Glutamatergic neuron (in vitro differentiated cells): ENCODE measurements around the gene LRRC56. TPM values are rescaled to one million over a fixed set of nuclear protein-coding genes. Genes with fewer than 3 reads are reported as not detected.

Experiments used
- DNase-seq: peaks from one replicate; pipeline ENCODE4 v3.0.0; 2022
- H3K27ac Mint-ChIP-seq: one replicate; pipeline ENCODE4 v1.8.0; 2020; ENCODE audit warnings: mild to moderate bottlenecking, mixed read lengths, inconsistent platforms; ENCODE audit not compliant: unreplicated experiment
- H3K27me3 Mint-ChIP-seq: one replicate; pipeline ENCODE4 v1.8.0; 2020; ENCODE audit warnings: mild to moderate bottlenecking, moderate library complexity, mixed read lengths, inconsistent platforms; ENCODE audit not compliant: unreplicated experiment
- H3K36me3 Mint-ChIP-seq: one replicate; pipeline ENCODE4 v1.8.0; 2020; ENCODE audit warnings: mild to moderate bottlenecking, mixed read lengths, inconsistent platforms; ENCODE audit not compliant: unreplicated experiment
- H3K4me1 Mint-ChIP-seq: one replicate; pipeline ENCODE4 v1.8.0; 2020; ENCODE audit warnings: mild to moderate bottlenecking, low read depth, mixed read lengths, inconsistent platforms; ENCODE audit not compliant: unreplicated experiment
- H3K4me3 Mint-ChIP-seq: one replicate; pipeline ENCODE4 v1.8.0; 2020; ENCODE audit warnings: mild to moderate bottlenecking, mixed read lengths, inconsistent platforms; ENCODE audit not compliant: unreplicated experiment
- H3K9me3 Mint-ChIP-seq: one replicate; pipeline ENCODE4 v1.8.0; 2020; ENCODE audit warnings: mild to moderate bottlenecking, moderate library complexity, mixed read lengths, inconsistent platforms; ENCODE audit not compliant: unreplicated experiment
- total RNA-seq: library from RNA; stranded (reverse); fragmentation: NEBNext Ultra II Directional; extraction: Animal tissue kit (Norgen Biotek cat#: 25700); gene quantifications from one replicate; pipeline ENCODE4 v1.2.1, GENCODE V29; 2021; ENCODE audit not compliant: unreplicated experiment
- TF ChIP-seq, protein P1 (sequence below): fragments of 200-600 bp; sonication (generic); IDR thresholded peaks from one replicate; pipeline ENCODE4 v1.5.0; 2021; ENCODE audit not compliant: partially characterized antibody, unreplicated experiment

LRRC56 gene
- total RNA-seq, 1 donor from 2014 or later: 2.6 TPM

DNA sequence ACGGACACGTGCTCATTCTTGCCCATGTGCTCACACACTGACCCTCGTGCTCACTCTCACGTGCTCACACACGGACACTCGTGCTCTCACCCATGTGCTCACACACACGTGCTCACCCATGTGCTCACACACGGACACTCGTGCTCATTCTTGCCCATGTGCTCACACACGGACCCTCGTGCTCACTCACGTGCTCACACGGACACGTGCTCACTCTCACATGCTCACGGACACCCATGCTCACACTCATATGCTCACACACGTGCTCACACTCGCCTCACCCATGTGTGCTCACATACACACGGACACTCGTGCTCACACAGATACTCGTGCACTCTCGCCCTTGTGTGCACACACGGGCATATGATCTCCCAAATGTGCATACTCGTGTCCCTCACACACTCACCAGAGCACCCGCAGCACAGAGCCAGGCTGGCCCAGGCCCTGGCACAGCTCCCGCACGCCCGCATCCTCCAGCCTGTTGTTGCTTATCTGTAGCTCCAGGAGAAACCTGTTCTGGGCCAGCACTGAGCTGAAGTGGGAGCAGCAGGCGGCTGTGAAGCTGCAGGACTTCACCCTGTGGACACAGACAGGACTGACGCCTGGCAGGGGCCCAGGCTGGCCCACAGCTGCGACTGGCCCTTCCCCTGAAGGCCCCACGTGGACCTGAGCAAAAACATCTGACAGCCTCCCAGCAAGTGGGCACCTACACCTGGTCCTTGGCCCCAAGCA is 39.6 kb upstream of the LRRC56 start:
- Mint-ChIP-seq H3K27me3 (peaks cover 30% of the 10 kb centered on the region), H3K9me3 (peaks cover 28% of the 10 kb centered on the region), H3K27ac (peak overlapping the region; percentile 64), H3K36me3 (peaks cover 17% of the 10 kb centered on the region), H3K4me1 (peaks cover 4% of the 10 kb centered on the region), H3K4me3 (peak overlapping the region; percentile 55)
- DNase-seq: no peak
- TF ChIP-seq, protein P1, sequence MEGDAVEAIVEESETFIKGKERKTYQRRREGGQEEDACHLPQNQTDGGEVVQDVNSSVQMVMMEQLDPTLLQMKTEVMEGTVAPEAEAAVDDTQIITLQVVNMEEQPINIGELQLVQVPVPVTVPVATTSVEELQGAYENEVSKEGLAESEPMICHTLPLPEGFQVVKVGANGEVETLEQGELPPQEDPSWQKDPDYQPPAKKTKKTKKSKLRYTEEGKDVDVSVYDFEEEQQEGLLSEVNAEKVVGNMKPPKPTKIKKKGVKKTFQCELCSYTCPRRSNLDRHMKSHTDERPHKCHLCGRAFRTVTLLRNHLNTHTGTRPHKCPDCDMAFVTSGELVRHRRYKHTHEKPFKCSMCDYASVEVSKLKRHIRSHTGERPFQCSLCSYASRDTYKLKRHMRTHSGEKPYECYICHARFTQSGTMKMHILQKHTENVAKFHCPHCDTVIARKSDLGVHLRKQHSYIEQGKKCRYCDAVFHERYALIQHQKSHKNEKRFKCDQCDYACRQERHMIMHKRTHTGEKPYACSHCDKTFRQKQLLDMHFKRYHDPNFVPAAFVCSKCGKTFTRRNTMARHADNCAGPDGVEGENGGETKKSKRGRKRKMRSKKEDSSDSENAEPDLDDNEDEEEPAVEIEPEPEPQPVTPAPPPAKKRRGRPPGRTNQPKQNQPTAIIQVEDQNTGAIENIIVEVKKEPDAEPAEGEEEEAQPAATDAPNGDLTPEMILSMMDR: no peak

DNA sequence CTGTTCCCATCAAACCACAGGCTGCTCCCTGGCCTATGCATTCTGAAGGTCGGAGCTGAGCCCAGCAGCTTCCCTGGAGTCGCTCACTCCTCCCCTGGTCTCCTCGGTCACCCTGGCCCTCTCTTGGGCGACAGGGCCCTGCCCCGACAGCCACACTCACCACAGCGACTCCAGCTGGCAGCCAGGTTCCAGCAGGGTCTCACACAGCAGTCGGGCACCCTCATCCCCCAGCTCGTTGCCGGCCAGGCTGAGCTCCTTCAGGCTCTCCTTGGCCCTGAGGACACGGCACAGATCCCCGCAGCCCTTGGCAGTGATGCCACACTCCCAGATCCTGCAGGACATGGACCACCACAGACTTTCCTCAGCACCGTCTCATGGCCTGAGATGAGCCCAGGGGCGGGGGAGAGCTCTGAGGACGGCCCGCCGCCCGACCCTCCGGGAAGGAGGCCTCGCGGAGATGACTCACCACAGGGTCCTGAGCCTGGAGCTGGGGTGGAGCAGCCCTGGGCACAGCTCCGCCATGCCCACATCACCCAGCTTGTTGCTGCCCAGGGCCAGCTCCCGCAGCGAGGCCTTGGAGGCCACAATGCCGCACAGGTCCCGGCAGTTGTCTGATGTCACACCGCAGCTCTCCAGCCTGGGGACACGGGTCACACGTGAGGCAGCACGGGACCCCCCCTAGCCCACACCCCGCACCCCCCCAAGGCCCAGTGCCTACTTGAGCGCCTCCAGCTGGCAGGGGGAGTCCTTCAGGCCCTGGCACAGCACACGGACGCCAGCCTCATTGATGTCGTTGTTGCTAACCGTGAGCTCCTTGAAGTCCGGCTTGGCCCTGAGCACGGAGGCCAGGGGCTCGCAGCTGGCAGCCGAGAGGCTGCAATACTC is 38.8 kb upstream of the LRRC56 start:
- H3K4me1 Mint-ChIP-seq: peaks cover 4% of the 10 kb centered on the region
- peaks cover 28% of the 10 kb centered on the region for H3K9me3 Mint-ChIP-seq
- peak overlapping the region; percentile 25 for H3K4me3 Mint-ChIP-seq
- peaks cover 17% of the 10 kb centered on the region for H3K36me3 Mint-ChIP-seq
- H3K27me3 Mint-ChIP-seq: peaks cover 26% of the 10 kb centered on the region
- no peak for DNase-seq
- H3K27ac Mint-ChIP-seq: no peak overlapping the region
- TF ChIP-seq, protein P1: no peak

DNA sequence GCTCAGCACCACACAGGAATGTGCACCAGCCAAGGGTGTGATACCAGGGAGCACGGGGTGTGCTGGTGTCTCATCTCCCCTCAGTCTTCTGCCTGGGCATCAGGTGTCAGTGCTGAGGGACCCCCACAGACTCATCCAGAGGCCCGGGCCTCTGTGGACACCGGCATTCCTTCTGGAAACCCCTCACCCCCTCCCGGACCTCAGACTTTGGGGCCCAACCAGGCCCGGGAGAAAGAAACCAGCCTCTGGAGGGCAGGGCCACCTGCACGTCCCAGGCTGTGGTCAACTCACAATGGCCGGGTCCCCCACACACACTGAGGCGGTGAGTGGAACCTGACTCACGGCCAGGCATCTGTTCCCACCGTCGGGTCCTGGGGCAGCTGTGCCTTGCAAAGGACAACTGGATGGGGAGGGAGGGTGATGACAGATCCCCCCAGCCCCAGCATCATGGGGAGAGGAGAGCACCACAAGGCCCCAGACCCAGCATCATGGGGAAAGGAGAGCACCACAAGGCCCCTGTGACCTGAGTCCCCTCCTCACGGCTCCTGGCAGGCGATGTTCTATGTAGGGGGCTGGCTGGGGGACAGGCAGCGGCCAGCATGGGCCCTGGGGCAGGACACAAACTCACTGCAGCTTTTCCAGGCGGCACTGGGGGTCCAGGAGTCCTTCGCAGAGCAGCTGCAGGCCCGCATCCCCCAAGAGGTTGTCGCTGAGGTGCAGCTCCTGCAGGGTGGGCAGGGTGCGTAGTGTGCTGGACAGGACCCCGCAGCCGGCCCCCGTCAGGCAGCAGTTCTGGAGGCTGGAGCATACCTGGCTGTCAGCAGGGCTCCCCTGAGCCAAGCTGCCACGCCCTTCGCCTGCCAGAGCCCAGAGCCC is 37.9 kb upstream of the LRRC56 start:
- Mint-ChIP-seq H3K27ac (no peak overlapping the region), H3K36me3 (peaks cover 17% of the 10 kb centered on the region), H3K9me3 (peaks cover 28% of the 10 kb centered on the region), H3K4me1 (peaks cover 4% of the 10 kb centered on the region), H3K27me3 (peaks cover 25% of the 10 kb centered on the region), H3K4me3 (no peak overlapping the region)
- TF ChIP-seq, protein P1: no peak
- no peak for DNase-seq

DNA sequence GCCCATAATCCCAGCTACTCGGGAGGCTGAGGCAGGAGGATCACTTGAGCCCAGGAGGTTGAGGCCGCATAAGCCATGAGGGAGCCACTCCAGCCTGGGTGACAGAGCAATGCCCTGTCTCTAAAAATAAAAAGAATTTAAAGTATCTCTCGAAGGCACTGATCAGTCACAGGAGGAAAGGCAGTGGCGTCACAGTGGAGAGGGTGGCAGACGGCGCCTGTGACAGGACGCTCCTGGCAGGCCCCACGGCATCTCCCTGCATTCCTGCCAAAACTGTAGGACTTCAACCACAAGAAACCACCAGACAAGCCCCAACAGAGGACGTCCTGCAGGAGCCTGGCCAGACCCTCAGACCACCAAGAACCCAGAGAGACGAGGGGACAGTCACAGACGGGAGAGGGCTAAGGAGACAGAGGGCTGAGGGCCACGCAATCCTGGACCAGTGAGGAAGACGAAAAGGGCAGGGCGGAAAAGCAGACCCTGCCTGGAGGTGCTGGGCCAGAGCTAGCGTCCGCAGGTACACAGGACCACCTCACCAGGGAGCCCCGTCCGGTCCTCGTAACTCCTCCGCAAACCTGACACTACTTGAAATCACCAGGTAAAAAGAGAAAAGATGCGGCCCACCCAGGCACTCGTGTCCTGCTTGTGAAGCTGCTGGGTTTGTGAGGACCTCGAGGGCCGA is 36.2 kb upstream of the LRRC56 start:
- H3K9me3 Mint-ChIP-seq: peaks cover 27% of the 10 kb centered on the region
- peaks cover 22% of the 10 kb centered on the region for H3K27me3 Mint-ChIP-seq
- H3K27ac Mint-ChIP-seq: no peak overlapping the region
- peaks cover 12% of the 10 kb centered on the region for H3K36me3 Mint-ChIP-seq
- no peak overlapping the region for H3K4me3 Mint-ChIP-seq
- TF ChIP-seq, protein P1: no peak
- DNase-seq: no peak
- peaks cover 6% of the 10 kb centered on the region for H3K4me1 Mint-ChIP-seq
